BJ (cell line): Measurements from ENCODE around the gene IZUMO1. TPM values are rescaled to one million over a fixed set of nuclear protein-coding genes. Genes with fewer than 3 reads are reported as not detected.
A peak's percentile ranks its signal among the peaks of the same experiment; 100 is the strongest.
"Not testable (repeated sequence)": the region's sequence is repeated elsewhere in the genome, so short reads cannot be mapped to it uniquely, and the experiment has no call there.

Experiments
- CTCF ChIA-PET: fragments of 350-600 bp; formaldehyde crosslinking; extraction: SDS; loops from one replicate; lab custom pipeline; 2021; ENCODE audit warnings: antibody characterized with exemption, inconsistent platforms; lab: Yijun Ruan, JAX
- POLR2A ChIA-PET: fragments of 300-600 bp; sonication (Branson Sonifier 250); formaldehyde crosslinking; extraction: SDS; loops from one replicate; lab custom pipeline; 2021; ENCODE audit warnings: antibody characterized with exemption; lab: Charles Lee
- DNase-seq: peaks from one replicate; pipeline ENCODE4 v3.0.0-alpha.2; 2011; ENCODE audit warnings: low read depth
- H3K27me3 ChIP-seq: 2 replicates; pipeline ENCODE4 v1.6.0; 2011; ENCODE audit warnings: low read length; ENCODE audit not compliant: control insufficient read depth, insufficient read depth
- H3K36me3 ChIP-seq: 2 replicates; pipeline ENCODE4 v1.5.1; 2011; ENCODE audit warnings: low read length; ENCODE audit not compliant: control insufficient read depth, insufficient read depth
- H3K4me3 ChIP-seq: 2 replicates; pipeline ENCODE4 v1.5.1; 2011; ENCODE audit warnings: low read depth, mild to moderate bottlenecking, control low read depth, low read length
- polyA minus RNA-seq: library from RNA; depleted of rRNA, polyadenylated mRNA; stranded (reverse); fragments of >200 nt; gene quantifications from 2 replicates; pipeline ENCODE4 v1.2.3, GENCODE V29; 2011; rRNA and poly(A)+ RNA removed
- polyA plus RNA-seq: library from polyadenylated mRNA; depleted of rRNA; stranded (reverse); fragments of >200 nt; gene quantifications from 2 replicates; pipeline ENCODE4 v1.2.3, GENCODE V29; 2011; rRNA removed
- TF ChIP-seq, protein P1 (sequence below): IDR thresholded peaks from 2 replicates; pipeline ENCODE4 v1.5.1; 2011; ENCODE audit warnings: low read depth, mild to moderate bottlenecking, control low read depth, inconsistent platforms, low read length, moderate library complexity; ENCODE audit not compliant: insufficient read depth

IZUMO1 gene
- polyA plus RNA-seq (not detected in 2 replicates), polyA minus RNA-seq (not detected in 2 replicates)

GRCh38 chr19:48746738-48747575 lies at the start of gene IZUMO1:
Gene IZUMO1 (minus strand): TSS chr19:48746909. CDS start chr19:48745859, 1,050 bp downstream.
- Histone ChIP-seq H3K27me3 (0 out of 2 replicates have a peak, but pooled peaks cover 1% of the 10 kb centered on the region), H3K36me3 (no peaks in the 10 kb centered on the region), H3K4me3 (peak within 1 kb of the TSS; percentile 67)
- TF ChIP-seq, protein P1, sequence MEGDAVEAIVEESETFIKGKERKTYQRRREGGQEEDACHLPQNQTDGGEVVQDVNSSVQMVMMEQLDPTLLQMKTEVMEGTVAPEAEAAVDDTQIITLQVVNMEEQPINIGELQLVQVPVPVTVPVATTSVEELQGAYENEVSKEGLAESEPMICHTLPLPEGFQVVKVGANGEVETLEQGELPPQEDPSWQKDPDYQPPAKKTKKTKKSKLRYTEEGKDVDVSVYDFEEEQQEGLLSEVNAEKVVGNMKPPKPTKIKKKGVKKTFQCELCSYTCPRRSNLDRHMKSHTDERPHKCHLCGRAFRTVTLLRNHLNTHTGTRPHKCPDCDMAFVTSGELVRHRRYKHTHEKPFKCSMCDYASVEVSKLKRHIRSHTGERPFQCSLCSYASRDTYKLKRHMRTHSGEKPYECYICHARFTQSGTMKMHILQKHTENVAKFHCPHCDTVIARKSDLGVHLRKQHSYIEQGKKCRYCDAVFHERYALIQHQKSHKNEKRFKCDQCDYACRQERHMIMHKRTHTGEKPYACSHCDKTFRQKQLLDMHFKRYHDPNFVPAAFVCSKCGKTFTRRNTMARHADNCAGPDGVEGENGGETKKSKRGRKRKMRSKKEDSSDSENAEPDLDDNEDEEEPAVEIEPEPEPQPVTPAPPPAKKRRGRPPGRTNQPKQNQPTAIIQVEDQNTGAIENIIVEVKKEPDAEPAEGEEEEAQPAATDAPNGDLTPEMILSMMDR: no peak
- POLR2A ChIA-PET: no interaction called here
- CTCF ChIA-PET: interaction anchor here (1.5 to 2.3 kb wide), 3 partner anchors 31 to 71 kb away, joined by 3 to 5 read pairs (median 4); no protein-coding TSS in a partner anchor
- peak; percentile 44 for DNase-seq

DNA sequence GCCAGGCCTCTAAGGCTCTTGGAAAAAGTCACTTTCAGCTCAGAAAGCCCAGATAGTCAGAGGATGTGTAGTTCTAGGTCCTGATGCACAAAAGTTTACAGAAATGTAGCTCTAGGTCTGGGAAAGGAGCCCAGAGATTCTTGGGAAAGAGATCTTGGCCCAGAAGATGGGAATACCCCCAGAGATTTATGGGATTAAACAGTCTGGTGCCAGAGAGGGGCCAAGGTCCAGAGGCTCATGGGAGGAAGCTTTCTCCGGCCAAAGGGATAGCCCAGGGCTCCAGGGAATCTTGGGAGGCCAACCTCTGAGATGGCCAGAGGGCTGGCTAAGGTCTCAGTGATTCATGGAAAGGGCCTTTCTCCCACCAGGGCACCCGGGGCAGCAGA lies 49.0 kb upstream of the IZUMO1 start:
- no peaks in the 10 kb centered on the region for H3K27me3 ChIP-seq
- H3K4me3 ChIP-seq: no peak overlapping the region
- TF ChIP-seq, protein P1: no peak
- no peaks in the 10 kb centered on the region; the same call in 1 of the 2 replicates for H3K36me3 ChIP-seq
- POLR2A ChIA-PET: interaction anchor here (0.5 to 1.2 kb wide), 3 partner anchors 42 to 180 kb away, joined by 3 to 8 read pairs (median 3); no protein-coding TSS in a partner anchor
- CTCF ChIA-PET: interaction anchor here (0.6 to 5.1 kb wide), 34 partner anchors 10 to 198 kb away, joined by 3 to 109 read pairs (median 4); partner anchors contain the start of genes BCAT2, CA11, GYS1 and HSD17B14
- no peak for DNase-seq

DNA sequence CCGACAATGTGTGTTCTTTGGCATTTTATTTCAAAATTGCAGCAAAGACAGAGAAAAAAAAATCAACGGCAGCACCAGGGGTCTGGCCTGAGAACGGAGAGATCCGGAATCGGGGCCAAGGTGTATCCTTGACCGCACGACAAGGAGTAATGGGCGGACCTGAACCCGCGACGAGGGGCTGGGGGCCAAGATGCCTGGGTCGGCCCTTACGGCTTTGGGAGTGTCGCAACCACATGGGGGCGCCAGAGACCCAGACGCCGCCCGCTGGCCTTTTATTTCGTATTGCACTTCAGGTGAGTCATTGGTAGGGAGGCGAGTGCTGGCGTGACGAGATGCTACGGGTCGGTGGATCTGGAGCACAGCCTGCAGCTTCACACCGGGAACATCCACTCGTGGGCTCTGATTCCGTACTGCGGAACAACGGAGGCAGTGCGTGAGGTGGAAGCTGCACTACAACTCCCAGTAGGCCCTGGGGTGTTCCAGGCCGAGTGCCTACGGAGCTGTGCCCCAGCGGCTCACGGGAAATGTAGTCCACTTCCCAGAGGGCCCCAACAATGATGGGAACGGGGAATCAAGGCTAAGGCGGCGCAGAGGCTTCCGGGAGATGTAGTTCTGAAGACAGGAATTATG lies 48.5 kb upstream of the IZUMO1 start:
- peak; percentile 67 for DNase-seq
- CTCF ChIA-PET: interaction anchor here (0.6 to 5.1 kb wide), 36 partner anchors 10 to 205 kb away, joined by 3 to 109 read pairs (median 4); partner anchors contain the start of genes BCAT2, CA11, GYS1 and HSD17B14
- TF ChIP-seq, protein P1: peak; percentile 94
- Histone ChIP-seq H3K4me3 (peak overlapping the region; percentile 20), H3K36me3 (no peaks in the 10 kb centered on the region; the same call in 1 of the 2 replicates), H3K27me3 (no peaks in the 10 kb centered on the region)
- POLR2A ChIA-PET: interaction anchor here (0.5 to 0.6 kb wide), 2 partner anchors 146 to 181 kb away, joined by 3 to 8 read pairs; no protein-coding TSS in a partner anchor

- POLR2A ChIA-PET: no interaction called here
- no peak for DNase-seq
- H3K27me3 ChIP-seq: no peaks in the 10 kb centered on the region
- H3K4me3 ChIP-seq: no peak overlapping the region
- CTCF ChIA-PET: interaction anchor here (0.5 to 5.1 kb wide), 13 partner anchors 10 to 205 kb away, joined by 4 to 109 read pairs (median 20); partner anchors contain the start of genes CA11 and HSD17B14
- TF ChIP-seq, protein P1: no peak
- no peaks in the 10 kb centered on the region for H3K36me3 ChIP-seq
Observed at GRCh38 chr19:48794291-48794690, 47.6 kb upstream of the IZUMO1 start.

DNA sequence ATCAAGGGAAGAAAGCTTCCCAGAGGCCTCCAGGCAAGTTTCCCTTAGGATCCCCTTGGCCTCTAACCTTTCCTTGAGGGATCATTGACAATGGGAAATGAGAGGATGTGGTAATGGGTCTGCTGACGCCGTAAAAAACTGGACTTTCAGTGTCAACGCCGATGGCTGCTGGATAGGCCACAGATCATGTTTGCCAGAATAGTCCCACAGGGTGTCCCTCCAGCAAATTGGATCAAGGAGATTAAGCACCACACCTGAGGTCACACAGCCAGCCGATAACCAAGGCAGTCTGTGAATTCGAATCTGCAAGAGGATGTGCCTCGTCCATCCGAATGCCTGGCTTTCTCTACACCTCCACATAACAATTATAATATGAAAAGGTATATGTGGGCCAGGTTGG lies 46.6 kb upstream of the IZUMO1 start:
- DNase-seq: no peak
- Histone ChIP-seq H3K27me3 (no peaks in the 10 kb centered on the region), H3K36me3 (no peaks in the 10 kb centered on the region), H3K4me3 (no peak overlapping the region)
- TF ChIP-seq, protein P1: no peak
- ChIA-PET POLR2A (no interaction called here), CTCF (interaction anchor here (1.2 to 5.1 kb wide), 7 partner anchors 9 to 177 kb away, joined by 6 to 109 read pairs (median 36); partner anchors contain the start of genes CA11 and HSD17B14)

GRCh38 chr19:48787331-48787730 lies 40.6 kb upstream of the IZUMO1 start:
- DNase-seq, H3K4me3 ChIP-seq, H3K36me3 ChIP-seq, H3K27me3 ChIP-seq: not testable (repeated sequence)
- ChIA-PET POLR2A (interaction anchor here (0.6 kb wide), 1 partner anchor 57 kb away, joined by 5 read pairs; no protein-coding TSS in a partner anchor), CTCF (interaction anchor here (0.6 to 6.3 kb wide), 48 partner anchors 7 to 438 kb away, joined by 3 to 195 read pairs (median 4); partner anchors contain the start of genes CA11, FUT2, HSD17B14 and PLEKHA4)

GRCh38 chr19:48786422-48786821 lies 39.7 kb upstream of the IZUMO1 start:
- H3K27me3 ChIP-seq, H3K36me3 ChIP-seq, H3K4me3 ChIP-seq, DNase-seq, POLR2A ChIA-PET: not testable (repeated sequence)
- CTCF ChIA-PET: interaction anchor here (2.7 to 6.3 kb wide), 4 partner anchors 8 to 184 kb away, joined by 18 to 195 read pairs (median 32); no protein-coding TSS in a partner anchor
